ENCODE measurements around the gene ZNF607.

DNA sequence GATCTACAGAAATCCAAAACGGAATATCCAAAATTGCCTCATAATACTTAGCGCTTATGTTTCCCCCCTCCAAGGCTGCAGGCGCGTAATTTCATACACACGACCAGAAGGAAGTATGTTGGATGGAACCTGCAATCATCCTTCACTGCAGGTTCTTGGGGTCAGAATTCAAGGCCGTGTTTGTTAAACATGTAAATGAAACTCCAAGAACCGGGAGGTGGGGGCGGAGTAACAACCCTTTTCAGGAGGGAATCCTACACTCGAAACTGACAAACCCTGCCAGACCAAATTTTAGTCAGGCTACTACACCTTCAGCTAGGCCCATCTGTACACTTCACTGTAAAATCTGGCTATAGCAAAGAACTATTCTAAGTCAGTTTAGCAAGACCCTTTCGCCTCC, 1.3 kb downstream of the ZNF607 start:
- no peak for TF ChIP-seq EP300 (IDR thresholded peaks at IDR 0.05)
- no peak for TF ChIP-seq POLR2A (IDR thresholded peaks at IDR 0.05)
- TF ChIP-seq, protein P1, sequence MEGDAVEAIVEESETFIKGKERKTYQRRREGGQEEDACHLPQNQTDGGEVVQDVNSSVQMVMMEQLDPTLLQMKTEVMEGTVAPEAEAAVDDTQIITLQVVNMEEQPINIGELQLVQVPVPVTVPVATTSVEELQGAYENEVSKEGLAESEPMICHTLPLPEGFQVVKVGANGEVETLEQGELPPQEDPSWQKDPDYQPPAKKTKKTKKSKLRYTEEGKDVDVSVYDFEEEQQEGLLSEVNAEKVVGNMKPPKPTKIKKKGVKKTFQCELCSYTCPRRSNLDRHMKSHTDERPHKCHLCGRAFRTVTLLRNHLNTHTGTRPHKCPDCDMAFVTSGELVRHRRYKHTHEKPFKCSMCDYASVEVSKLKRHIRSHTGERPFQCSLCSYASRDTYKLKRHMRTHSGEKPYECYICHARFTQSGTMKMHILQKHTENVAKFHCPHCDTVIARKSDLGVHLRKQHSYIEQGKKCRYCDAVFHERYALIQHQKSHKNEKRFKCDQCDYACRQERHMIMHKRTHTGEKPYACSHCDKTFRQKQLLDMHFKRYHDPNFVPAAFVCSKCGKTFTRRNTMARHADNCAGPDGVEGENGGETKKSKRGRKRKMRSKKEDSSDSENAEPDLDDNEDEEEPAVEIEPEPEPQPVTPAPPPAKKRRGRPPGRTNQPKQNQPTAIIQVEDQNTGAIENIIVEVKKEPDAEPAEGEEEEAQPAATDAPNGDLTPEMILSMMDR (IDR thresholded peaks at IDR 0.05), result no peak
- TF ChIP-seq POLR2AphosphoS5 (IDR thresholded peaks at IDR 0.05), result no peak

All from upper lobe of left lung (tissue), 4 donors.